ENCODE measurements around the gene RPL12.

RPL12 gene

DNA sequence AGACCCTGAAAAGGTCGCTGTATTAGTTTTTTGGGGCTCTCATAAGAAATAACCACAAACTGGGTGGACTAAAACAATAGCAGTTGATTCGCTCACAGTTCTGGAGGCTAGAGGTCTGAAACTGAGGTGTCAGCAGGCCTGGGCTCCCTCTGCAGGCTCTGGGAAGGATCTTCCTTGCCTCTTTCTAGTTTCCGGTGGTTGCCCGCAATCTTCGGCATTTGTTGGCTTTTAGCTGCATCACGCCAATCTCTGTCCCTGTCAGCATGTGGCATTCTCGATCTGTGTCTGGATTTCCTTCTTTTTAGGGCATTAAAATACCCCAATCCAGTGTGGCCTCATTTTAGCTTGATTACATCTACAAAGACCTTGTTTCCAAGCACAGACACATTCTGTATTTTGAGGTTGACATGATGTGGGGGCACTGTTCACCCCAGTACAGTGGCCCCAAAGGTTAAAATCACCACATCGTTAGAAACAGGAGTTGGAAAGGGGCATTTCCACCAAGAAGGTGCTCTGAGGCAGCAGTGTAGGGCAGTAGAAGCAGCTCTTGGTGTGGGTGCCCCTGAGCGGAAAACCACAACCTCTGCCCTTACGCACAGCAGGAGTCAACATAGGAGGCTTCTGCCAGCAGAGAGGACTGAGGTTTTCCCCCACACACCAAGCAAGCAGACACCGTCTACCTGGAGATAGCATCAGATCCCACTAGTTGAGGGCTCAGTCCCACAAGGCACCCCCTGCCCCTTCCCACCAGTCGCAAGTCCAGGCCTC, 13.5 kb downstream of the RPL12 start:
- DNase-seq = no peak

- no peak for DNase-seq
Measured at GRCh38 chr9:127430415-127430814, 20.8 kb downstream of the RPL12 start.

GRCh38 chr9:127428348-127428747, 22.9 kb downstream of the RPL12 start:
- no peak for DNase-seq

DNA sequence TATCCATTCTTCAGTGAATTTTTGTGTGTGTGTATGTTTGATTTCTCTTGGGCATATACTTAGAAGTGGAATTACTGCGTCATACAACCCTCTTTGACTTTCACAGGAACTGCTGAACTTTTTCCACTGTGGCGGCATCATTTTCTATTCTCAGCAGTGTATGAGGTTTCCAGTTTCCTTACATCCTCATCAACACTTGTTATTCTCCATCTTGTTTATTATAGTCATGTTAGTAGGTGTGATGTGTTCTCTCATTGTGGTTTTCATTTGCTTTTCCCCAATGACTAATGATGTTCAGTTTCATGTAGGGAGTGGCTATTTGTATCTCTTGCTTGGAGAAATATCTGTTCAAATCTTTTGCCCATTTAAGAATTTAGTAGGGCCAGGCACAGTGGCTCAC, 24.4 kb downstream of the RPL12 start:
- no peak for DNase-seq

DNA sequence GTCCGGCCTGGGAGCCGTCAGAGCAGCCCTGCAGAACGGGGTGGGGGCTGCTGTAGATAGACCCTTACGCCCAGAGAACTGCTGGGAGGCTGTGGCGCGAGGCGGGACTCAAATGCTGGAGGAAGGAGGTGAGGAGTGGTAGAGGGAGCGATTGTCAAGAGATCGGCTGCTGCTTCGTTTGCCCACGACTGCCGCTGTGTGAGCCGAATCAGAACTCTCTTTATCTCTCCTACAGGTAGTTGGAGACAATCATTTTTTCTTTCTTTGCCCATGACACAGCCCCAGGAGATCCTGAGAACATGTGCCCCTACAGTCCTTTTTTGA, 26.6 kb downstream of the RPL12 start:
- no peak for DNase-seq

DNA sequence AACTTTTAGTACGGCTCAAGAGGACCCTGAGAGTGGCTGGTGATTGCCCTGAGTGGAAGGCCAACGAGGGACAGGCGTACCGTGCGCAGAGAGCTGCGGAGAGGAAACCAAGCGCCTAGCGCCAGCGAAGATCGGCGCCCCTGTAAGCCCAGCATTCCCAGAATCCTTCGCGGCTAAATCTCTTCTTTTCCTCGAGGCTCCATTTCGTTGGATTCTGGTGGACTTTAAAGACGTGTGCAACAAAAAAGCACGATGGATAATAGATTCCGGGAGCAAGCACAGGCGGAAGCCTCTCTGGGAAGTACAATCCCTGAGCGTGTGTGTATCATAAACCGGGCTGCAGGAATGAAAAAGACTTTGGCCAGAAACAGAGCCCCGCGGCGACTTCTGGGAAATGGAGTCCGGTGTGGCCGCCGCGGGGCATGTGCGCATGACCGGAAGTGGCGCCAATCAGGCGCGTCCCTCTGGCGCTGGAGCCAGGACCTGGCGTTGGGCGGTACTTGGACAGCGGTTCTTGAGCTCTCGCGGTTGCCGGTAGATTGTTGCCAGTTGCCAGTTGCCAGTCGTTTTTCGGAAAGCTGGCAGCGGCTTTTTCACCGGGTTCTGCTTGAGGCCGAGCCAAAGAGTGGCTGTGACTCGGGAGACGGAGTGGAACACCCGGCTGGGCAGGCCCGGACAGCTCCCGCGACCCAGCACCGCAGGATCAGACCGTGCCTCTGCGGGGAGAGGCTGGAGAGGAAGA, 27.1 kb downstream of the RPL12 start, which contains the start of gene ZNF79:
TSS of gene ZNF79 (plus strand) at position 449 of the 742 bp plus-strand sequence. CDS start 406 bp downstream, outside the sequence.
- DNase-seq = peak; percentile 77 to 87

GRCh38 chr9:127423476-127423933, 27.7 kb downstream of the RPL12 start:
- DNase-seq = no peak

GRCh38 chr9:127422787-127423186, 28.4 kb downstream of the RPL12 start:
- no peak for DNase-seq

DNA sequence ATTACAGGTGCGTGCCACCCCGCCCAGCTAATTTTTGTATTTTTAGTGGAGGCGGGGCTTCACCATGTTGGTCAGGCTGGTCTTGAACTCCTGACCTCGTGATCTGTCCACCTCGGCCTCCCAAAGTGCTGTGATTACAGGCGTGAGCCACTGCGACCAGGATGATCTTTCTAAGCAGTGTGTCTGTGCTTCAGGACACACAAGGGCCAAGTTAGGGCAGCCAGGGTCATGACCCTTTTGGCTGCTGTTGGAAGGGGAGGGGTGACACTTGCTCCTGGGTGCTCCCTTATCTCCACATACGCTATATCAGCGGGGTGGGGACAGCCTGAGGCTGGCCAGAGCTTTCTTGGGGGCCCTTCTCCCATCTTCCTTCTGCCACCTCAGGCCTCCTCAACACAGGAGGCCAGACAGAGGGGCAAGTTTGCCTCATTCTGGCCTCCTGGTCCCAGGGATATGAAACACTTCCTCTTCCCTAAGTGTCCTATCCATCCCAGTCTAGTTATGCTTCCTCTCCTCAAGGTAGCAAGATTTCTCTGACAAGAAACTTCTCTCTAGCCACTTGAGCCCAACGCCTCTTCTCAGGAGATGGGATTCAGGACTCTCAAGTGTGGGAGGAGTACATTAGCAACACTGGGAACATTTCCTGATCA, 28.9 kb downstream of the RPL12 start:
- DNase-seq = no peak

DNA sequence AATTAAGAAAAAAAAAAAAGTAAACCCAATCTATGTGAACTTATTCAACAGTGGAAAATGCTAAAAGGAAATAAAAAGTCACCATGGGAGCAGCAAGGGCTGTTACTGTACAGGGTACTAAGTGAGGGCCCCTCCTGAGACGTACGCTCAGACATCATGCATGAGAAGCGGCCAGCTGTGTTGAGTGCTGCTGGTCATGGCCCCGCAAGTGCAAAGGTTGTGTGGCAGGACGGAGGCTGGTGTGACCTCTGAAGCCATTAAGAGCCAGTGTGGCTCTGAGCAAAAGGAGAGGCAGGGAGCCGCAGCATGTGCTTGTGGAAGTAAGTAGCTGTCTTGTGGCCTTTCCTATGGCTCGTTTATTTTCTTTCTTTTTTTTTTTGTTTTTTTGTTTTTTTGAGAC, 30.1 kb downstream of the RPL12 start:
- no peak for DNase-seq

DNA sequence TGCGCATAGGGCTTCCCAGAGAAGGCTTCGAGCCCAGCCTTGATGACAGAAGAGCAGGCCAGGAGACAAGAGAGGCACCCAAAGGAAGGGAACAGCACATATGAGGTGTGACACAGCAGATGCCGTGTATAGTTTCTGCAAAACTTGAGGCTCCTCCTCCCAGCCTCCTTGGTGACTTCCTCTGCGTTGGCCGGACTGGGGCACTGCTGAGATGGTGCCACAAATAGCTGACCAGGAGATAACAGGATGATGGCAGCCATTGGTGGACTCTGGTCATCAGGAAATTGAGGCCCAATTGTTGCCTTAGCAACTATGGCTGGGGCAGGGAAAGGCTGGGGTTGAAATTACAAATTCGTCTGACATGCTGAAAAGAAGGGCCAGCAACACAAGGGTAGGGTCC, 31.9 kb downstream of the RPL12 start:
- no peak for DNase-seq

DNA sequence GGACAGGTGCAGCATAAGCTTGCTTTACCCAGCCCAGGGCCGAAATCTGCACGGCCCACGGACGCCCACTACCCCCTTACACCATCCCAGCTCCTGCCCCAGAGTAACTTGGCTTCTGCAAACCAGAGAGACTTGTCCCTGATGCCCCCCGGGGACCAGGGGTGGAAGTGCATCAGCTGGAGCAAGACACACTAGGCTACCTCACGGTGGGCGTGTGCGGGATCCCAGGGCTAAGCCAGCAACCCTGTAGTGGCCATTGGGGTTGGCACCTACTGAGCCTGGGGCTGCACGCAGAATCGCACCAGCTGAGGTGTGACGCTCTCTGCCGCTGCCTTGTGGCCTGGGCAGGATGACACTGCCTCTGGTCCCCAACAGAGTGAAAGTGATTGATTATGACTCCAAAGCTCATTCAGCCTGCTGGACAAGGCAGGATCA, 33.2 kb downstream of the RPL12 start:
- peak in 1 of 2 experiments; percentile 3 for DNase-seq

DNA sequence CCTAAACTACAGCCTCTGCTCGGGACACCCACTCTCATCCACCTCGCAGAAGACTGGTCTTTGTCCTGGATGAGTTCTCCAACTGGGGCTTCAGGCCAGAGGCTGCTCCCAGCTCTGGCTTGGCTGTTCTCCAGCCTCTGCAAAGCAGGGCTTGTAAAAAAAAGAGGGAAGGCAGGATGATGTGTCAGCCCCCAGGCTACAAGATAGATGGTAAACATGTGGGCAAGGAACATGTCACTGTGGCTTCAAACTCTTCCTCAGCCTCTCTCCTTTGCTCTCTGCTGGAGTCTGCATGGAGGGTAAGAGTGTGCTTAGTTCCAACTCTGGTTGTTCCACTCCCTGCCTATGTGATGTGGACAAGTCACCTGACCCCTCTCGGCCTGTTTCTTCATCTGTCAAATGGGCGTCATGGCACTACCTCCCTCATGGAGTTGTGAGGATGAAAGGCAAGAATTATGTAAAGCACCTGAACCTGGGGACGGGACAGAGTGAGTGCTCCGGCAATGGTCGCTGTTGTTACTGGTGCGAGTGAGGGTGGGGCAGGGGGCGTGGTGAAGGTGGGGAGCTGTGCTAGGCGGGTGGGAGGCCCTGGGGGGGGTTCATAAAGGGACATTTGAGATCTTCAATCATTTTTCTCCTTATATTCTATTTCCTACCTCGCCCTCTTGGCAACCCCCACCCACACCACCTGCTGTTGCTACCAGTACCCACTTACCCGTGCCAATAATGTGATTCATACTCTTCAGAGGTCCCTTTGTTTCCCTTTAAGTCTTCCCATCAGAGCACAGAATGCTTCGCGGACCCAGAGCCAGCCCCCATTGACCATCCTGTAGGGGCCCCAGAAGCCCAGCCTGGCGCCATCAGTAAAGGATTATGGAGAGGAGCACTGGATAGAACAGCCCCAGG, 33.8 kb downstream of the RPL12 start:
- DNase-seq = no peak

- no peak for DNase-seq
Measured at GRCh38 chr9:127415657-127416056, 35.5 kb downstream of the RPL12 start.

DNA sequence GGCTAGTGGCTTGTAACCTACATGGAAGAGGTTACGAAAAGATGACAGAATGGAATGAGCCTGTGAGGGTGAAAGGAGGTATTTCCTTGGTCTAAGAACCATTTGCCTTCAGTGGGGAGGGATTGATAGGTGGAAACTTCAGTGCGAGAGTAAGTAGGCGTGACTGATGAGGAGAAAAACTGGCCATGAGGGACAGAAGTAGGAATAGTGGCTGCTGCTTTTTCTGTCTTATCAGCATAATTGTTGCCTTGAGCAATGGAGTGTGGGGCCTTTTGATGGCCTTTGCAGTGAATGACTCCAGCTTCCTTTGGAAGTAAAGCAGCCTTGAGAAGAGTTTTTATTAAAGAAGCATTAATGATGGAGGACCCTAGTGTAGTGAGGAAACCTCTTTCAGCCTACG, 36.1 kb downstream of the RPL12 start:
- DNase-seq = no peak

- DNase-seq = no peak
Measured at GRCh38 chr9:127411122-127411521, 40.1 kb downstream of the RPL12 start.

GRCh38 chr9:127407492-127407843, 43.7 kb downstream of the RPL12 start:
- no peak for DNase-seq

- no peak for DNase-seq
Measured at GRCh38 chr9:127406799-127407491, 44.3 kb downstream of the RPL12 start.

DNA sequence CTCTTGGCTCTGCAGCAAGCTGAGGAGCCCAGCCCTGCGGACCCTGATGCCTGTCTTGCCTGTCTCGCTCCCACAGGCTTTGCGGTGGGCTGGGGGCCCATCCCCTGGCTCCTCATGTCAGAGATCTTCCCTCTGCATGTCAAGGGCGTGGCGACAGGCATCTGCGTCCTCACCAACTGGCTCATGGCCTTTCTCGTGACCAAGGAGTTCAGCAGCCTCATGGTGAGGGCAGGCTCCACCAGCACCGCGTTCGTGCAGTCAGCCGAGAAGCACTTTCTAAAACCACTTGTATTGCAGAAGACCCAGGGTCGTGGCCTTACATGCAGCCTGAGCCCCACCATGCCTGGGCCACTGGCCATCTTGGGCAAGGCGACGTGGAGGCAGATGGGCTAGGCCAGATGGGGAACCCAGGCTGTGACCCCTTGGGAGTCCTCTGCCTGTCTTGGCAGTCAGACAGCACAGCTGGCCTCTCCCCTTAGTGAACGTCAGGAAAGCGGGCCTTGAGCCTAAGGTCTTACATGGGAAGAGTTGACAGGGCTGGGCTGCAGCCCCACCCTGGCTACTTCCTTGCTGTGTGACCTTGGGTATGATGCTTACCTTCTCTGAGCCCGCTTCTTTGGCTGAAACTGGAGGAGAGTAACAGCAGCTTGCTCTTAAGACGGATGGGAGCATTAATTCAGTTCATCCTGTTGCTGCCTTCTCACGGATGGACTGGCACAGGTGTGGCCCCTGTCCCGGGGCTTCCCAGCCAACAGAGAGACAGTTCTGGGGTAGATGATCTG, 45.7 kb downstream of the RPL12 start:
- DNase-seq = no peak

DNA sequence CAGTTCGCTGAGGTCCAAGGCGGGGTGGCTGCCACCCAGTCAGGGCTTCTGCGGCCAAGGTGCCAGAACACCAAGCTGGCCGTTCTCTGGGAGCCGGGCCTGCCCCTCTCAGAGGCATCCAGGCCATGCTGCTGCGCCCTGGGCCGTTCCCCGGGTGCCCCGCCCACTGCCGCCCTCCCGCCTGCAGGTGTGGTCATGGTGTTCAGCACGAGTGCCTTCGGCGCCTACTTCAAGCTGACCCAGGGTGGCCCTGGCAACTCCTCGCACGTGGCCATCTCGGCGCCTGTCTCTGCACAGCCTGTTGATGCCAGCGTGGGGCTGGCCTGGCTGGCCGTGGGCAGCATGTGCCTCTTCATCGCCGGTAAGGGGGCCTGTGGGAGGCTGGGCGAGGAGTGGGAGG, 46.6 kb downstream of the RPL12 start:
- no peak for DNase-seq

- DNase-seq = no peak
Measured at GRCh38 chr9:127403507-127404192, 47.6 kb downstream of the RPL12 start.
